ENCODE results near the gene CPVL. TPM values are rescaled to one million over a fixed set of nuclear protein-coding genes. Genes with fewer than 3 reads are reported as not detected.

The CPVL gene
- polyA plus RNA-seq, 2 of the 4 experiments (the other 2 are of a cell fraction) = 0.05 TPM; not detected in 1

DNA sequence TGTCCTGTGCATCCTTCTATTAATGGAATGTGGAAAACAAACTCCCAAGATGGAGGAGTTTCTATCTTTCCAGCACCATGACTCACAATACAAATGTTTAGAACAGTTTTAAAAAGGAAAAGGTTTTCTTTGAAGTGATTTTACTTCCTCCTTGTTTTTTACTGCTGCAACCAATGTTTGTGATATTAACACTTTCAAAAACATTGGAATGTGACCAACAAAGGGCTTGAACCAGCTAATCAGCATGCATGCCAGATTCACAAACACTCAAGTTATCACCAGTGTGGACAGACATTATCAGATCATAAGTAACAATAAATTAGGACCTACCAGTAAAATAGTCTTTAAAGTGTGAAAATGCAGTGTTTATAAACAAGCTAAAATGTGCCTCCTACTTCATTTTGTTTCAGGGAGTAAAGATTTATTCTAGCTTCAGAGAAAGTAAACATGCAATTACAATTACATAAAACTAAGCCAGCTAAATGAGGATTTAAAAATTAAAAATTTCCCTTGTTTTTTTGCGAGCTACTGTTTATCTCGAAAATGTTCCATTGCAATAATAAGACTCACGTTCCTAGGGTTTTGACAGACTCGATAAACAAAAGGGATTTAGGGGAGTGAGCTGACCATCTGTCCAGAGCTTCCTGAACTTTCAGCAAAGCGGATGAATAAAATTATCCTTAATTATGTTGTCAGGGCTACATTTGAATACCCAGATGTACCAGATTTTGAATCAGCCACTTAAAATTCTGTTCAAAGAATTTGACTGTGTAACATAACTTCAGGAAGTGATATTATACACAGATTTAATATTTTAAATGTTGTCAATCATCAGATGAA, 29.8 kb downstream of the CPVL start:
- DNase-seq (ENCODE audit: low read depth in 1 of 2, low spot score in 1 of 2) = no peak
- no peak for ATAC-seq
- POLR2A ChIA-PET = no interaction called here
- no peaks in the 10 kb centered on the region for H3K4me1 ChIP-seq
- H3K4me3 ChIP-seq = no peak overlapping the region
- no peaks in the 10 kb centered on the region for H3K9me3 ChIP-seq
- TF ChIP-seq, protein P1, sequence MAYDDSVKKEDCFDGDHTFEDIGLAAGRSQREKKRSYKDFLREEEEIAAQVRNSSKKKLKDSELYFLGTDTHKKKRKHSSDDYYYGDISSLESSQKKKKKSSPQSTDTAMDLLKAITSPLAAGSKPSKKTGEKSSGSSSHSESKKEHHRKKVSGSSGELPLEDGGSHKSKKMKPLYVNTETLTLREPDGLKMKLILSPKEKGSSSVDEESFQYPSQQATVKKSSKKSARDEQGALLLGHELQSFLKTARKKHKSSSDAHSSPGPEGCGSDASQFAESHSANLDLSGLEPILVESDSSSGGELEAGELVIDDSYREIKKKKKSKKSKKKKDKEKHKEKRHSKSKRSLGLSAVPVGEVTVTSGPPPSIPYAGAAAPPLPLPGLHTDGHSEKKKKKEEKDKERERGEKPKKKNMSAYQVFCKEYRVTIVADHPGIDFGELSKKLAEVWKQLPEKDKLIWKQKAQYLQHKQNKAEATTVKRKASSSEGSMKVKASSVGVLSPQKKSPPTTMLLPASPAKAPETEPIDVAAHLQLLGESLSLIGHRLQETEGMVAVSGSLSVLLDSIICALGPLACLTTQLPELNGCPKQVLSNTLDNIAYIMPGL (CRISPR knock-in tag; IDR thresholded peaks at IDR 0.05; ENCODE audit: borderline replicate concordance) = no peak
- TF ChIP-seq HOXB5 (CRISPR knock-in tag; IDR thresholded peaks at IDR 0.05) = no peak
- TF ChIP-seq MAZ (IDR thresholded peaks at IDR 0.05; ENCODE audit: borderline replicate concordance, low read depth, low read length) = no peak
- no peak for TF ChIP-seq MAX (IDR thresholded peaks at IDR 0.05)
- TF ChIP-seq CBX8 (IDR thresholded peaks at IDR 0.05) = no peak
- no peak for TF ChIP-seq JUN (IDR thresholded peaks at IDR 0.05)
- no peak for TF ChIP-seq E2F6 (IDR thresholded peaks at IDR 0.05; ENCODE audit: borderline replicate concordance, low read depth)
- no peak for TF ChIP-seq ESRRA (IDR thresholded peaks at IDR 0.05; ENCODE audit: borderline replicate concordance, low read length)
- no peak for TF ChIP-seq GATA3 (IDR thresholded peaks at IDR 0.05; ENCODE audit: borderline replicate concordance)
- no peak for TF ChIP-seq EP300 (IDR thresholded peaks at IDR 0.05)
- no peak for TF ChIP-seq FOXS1 (CRISPR knock-in tag; IDR thresholded peaks at IDR 0.05)
- TF ChIP-seq REST (IDR thresholded peaks at IDR 0.05) = no peak
- no peak for TF ChIP-seq BHLHE40 (IDR thresholded peaks at IDR 0.05; ENCODE audit: low read depth, low read length)
- CTCF ChIA-PET = interaction anchor here (0.9 to 6.0 kb wide), 9 partner anchors 10 to 292 kb away, joined by 3 to 33 read pairs (median 5); no protein-coding TSS in a partner anchor
- no peak for FAIRE-seq
- no peak overlapping the region for H3K4me2 ChIP-seq
- WGBS (ENCODE audit: missing lambda C conversion rate) = 31% methylated on average over 5 of the region's 5 CpGs
- H3K27ac ChIP-seq = no peak overlapping the region

GRCh38 chr7:29115753-29116152, 30.6 kb downstream of the CPVL start:
- 23% methylated on average over 1 of the region's 1 CpG for WGBS (ENCODE audit: missing lambda C conversion rate)
- FAIRE-seq (no peak), DNase-seq (ENCODE audit: low read depth in 1 of 2, low spot score in 1 of 2) (no peak), ATAC-seq (no peak)
- Histone ChIP-seq H3K4me3 (no peak overlapping the region), H3K4me2 (no peak overlapping the region), H3K9me3 (no peaks in the 10 kb centered on the region), H3K4me1 (no peaks in the 10 kb centered on the region), H3K27ac (no peak overlapping the region)
- ChIA-PET CTCF (interaction anchor here (1.3 to 6.0 kb wide), 2 partner anchors 9 to 11 kb away, joined by 3 to 33 read pairs; no protein-coding TSS in a partner anchor), POLR2A (no interaction called here)
- no peak for TF ChIP-seq HEYL (CRISPR knock-in tag; IDR thresholded peaks at IDR 0.05)
- no peak for TF ChIP-seq RNF2 (IDR thresholded peaks at IDR 0.05; ENCODE audit: borderline replicate concordance, low read depth)
- TF ChIP-seq POLR2AphosphoS2 (conservative IDR thresholded peaks at IDR 0.05; ENCODE audit: low read length) = no peak
- TF ChIP-seq CHD4 (IDR thresholded peaks at IDR 0.05; ENCODE audit: borderline replicate concordance) = no peak
- no peak for TF ChIP-seq ATOH8 (CRISPR knock-in tag; IDR thresholded peaks at IDR 0.05; ENCODE audit: low read depth)
- TF ChIP-seq, protein P2, sequence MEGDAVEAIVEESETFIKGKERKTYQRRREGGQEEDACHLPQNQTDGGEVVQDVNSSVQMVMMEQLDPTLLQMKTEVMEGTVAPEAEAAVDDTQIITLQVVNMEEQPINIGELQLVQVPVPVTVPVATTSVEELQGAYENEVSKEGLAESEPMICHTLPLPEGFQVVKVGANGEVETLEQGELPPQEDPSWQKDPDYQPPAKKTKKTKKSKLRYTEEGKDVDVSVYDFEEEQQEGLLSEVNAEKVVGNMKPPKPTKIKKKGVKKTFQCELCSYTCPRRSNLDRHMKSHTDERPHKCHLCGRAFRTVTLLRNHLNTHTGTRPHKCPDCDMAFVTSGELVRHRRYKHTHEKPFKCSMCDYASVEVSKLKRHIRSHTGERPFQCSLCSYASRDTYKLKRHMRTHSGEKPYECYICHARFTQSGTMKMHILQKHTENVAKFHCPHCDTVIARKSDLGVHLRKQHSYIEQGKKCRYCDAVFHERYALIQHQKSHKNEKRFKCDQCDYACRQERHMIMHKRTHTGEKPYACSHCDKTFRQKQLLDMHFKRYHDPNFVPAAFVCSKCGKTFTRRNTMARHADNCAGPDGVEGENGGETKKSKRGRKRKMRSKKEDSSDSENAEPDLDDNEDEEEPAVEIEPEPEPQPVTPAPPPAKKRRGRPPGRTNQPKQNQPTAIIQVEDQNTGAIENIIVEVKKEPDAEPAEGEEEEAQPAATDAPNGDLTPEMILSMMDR (IDR thresholded peaks at IDR 0.05) = no peak
- TF ChIP-seq KDM1A (IDR thresholded peaks at IDR 0.05; ENCODE audit: low read depth) = no peak
- no peak for TF ChIP-seq MAFK (IDR thresholded peaks at IDR 0.05; ENCODE audit: partially characterized antibody)
- TF ChIP-seq KDM5A (IDR thresholded peaks at IDR 0.05) = no peak
- TF ChIP-seq, protein P3, sequence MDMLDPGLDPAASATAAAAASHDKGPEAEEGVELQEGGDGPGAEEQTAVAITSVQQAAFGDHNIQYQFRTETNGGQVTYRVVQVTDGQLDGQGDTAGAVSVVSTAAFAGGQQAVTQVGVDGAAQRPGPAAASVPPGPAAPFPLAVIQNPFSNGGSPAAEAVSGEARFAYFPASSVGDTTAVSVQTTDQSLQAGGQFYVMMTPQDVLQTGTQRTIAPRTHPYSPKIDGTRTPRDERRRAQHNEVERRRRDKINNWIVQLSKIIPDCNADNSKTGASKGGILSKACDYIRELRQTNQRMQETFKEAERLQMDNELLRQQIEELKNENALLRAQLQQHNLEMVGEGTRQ (IDR thresholded peaks at IDR 0.05) = no peak
- no peak for TF ChIP-seq NPAS2 (CRISPR knock-in tag; IDR thresholded peaks at IDR 0.05; ENCODE audit: borderline replicate concordance)

All from A549 (cell line).